Measurements from ENCODE around the gene LRIT3.

The LRIT3 gene

GRCh38 chr4:109878355-109878754, 30.4 kb downstream of the LRIT3 start:
- H3K4me3 ChIP-seq (ENCODE audit: low read length) = no peak overlapping the region
- DNase-seq (ENCODE audit: low read depth) = no peak
- TF ChIP-seq CTCF (IDR thresholded peaks at IDR 0.05; ENCODE audit: insufficient read depth, low read depth, low read length, missing control alignments) = no peak

- no peak for DNase-seq (ENCODE audit: low read depth)
- no peak for TF ChIP-seq CTCF (IDR thresholded peaks at IDR 0.05; ENCODE audit: insufficient read depth, low read depth, low read length, missing control alignments)
- H3K4me3 ChIP-seq (ENCODE audit: low read length) = no peak overlapping the region
Measured at GRCh38 chr4:109879081-109879480, 31.2 kb downstream of the LRIT3 start.

- no peak for DNase-seq (ENCODE audit: low read depth)
- no peak overlapping the region for H3K4me3 ChIP-seq (ENCODE audit: low read length)
- no peak for TF ChIP-seq CTCF (IDR thresholded peaks at IDR 0.05; ENCODE audit: insufficient read depth, low read depth, low read length, missing control alignments)
Measured at GRCh38 chr4:109879636-109880314, 31.9 kb downstream of the LRIT3 start.

- H3K4me3 ChIP-seq (ENCODE audit: low read length) = no peak overlapping the region
- no peak for DNase-seq (ENCODE audit: low read depth)
- TF ChIP-seq CTCF (IDR thresholded peaks at IDR 0.05; ENCODE audit: insufficient read depth, low read depth, low read length, missing control alignments) = no peak
Measured at GRCh38 chr4:109886303-109886702, 38.4 kb downstream of the LRIT3 start.

GRCh38 chr4:109887071-109887470, 39.2 kb downstream of the LRIT3 start:
- H3K4me3 ChIP-seq (ENCODE audit: low read length) = no peak overlapping the region
- no peak for TF ChIP-seq CTCF (IDR thresholded peaks at IDR 0.05; ENCODE audit: insufficient read depth, low read depth, low read length, missing control alignments)
- no peak for DNase-seq (ENCODE audit: low read depth)

- TF ChIP-seq CTCF (IDR thresholded peaks at IDR 0.05; ENCODE audit: insufficient read depth, low read depth, low read length, missing control alignments) = no peak
- H3K4me3 ChIP-seq (ENCODE audit: low read length) = no peak overlapping the region
- no peak for DNase-seq (ENCODE audit: low read depth)
Measured at GRCh38 chr4:109890076-109890475, 42.2 kb downstream of the LRIT3 start.

Data from epithelial cell of esophagus (primary cell).